Mononuclear cell (primary cell): ENCODE data around the gene KLHL12. TPM values are rescaled to one million over a fixed set of nuclear protein-coding genes. Genes with fewer than 3 reads are reported as not detected.

Experiments used
- H3K27me3 ChIP-seq: 2 replicates; pipeline ENCODE4 v1.6.0; 2011; ENCODE audit warnings: low read length, control low read depth; ENCODE audit not compliant: insufficient read depth
- H3K4me1 ChIP-seq: 2 replicates; pipeline ENCODE4 v1.5.1; 2011; ENCODE audit warnings: mild to moderate bottlenecking, low read length, control low read depth; ENCODE audit not compliant: insufficient read depth
- H3K4me3 ChIP-seq: 2 replicates; pipeline ENCODE4 v1.5.1; 2011; ENCODE audit warnings: mild to moderate bottlenecking, low read length, moderate library complexity
- H3K9me3 ChIP-seq: 2 replicates; pipeline ENCODE4 v1.5.1; 2011; ENCODE audit warnings: low read depth, mild to moderate bottlenecking, control low read depth, low read length
- total RNA-seq: library from RNA; depleted of rRNA; stranded (reverse); fragments of >200 nt; gene quantifications from one replicate; pipeline ENCODE4 v1.2.3, GENCODE V29; 2012

Gene KLHL12
- total RNA-seq, 1 donor, result 19.3 TPM

GRCh38 chr1:202880062-202880461 lies 47.0 kb downstream of the KLHL12 start:
- Histone ChIP-seq H3K4me3 (no peak overlapping the region), H3K27me3 (no peaks in the 10 kb centered on the region), H3K9me3 (no peaks in the 10 kb centered on the region), H3K4me1 (no peaks in the 10 kb centered on the region)

- H3K9me3 ChIP-seq, result no peaks in the 10 kb centered on the region
- H3K4me1 ChIP-seq, result no peaks in the 10 kb centered on the region
- no peaks in the 10 kb centered on the region for H3K27me3 ChIP-seq
- no peak overlapping the region for H3K4me3 ChIP-seq
These were observed 47.9 kb downstream of the KLHL12 start for GRCh38 chr1:202879128-202879527.

- no peaks in the 10 kb centered on the region for H3K9me3 ChIP-seq
- H3K27me3 ChIP-seq, result no peaks in the 10 kb centered on the region
- no peaks in the 10 kb centered on the region for H3K4me1 ChIP-seq
- H3K4me3 ChIP-seq, result no peak overlapping the region
These were observed 54.0 kb downstream of the KLHL12 start for GRCh38 chr1:202873026-202873425.

- no peaks in the 10 kb centered on the region for H3K27me3 ChIP-seq
- no peaks in the 10 kb centered on the region for H3K9me3 ChIP-seq
- H3K4me1 ChIP-seq, result no peaks in the 10 kb centered on the region
- H3K4me3 ChIP-seq, result no peak overlapping the region
These were observed 55.7 kb downstream of the KLHL12 start for GRCh38 chr1:202871367-202871766.

- no peak overlapping the region for H3K4me3 ChIP-seq
These were observed 64.1 kb downstream of the KLHL12 start for GRCh38 chr1:202862679-202863560.

GRCh38 chr1:202861420-202862132 lies 65.5 kb downstream of the KLHL12 start:
- Histone ChIP-seq H3K27me3 (peaks cover 2% of the 10 kb centered on the region), H3K4me3 (peak overlapping the region; percentile 42), H3K4me1 (peaks cover 40% of the 10 kb centered on the region), H3K9me3 (no peaks in the 10 kb centered on the region)

More at GRCh38 chr1:202862679-202863560, 64.1 kb downstream of the KLHL12 start:
- Histone ChIP-seq H3K27me3 (peaks cover 2% of the 10 kb centered on the region), H3K4me1 (peaks cover 30% of the 10 kb centered on the region), H3K9me3 (no peaks in the 10 kb centered on the region)

- H3K9me3 ChIP-seq, result no peaks in the 10 kb centered on the region
- peak overlapping the region; percentile 42 for H3K4me3 ChIP-seq
- peaks cover 47% of the 10 kb centered on the region for H3K4me1 ChIP-seq
- H3K27me3 ChIP-seq, result no peaks in the 10 kb centered on the region
These were observed 66.2 kb downstream of the KLHL12 start for GRCh38 chr1:202860744-202861419.

- Histone ChIP-seq H3K9me3 (no peaks in the 10 kb centered on the region), H3K4me1 (peaks cover 49% of the 10 kb centered on the region)
These were observed 68.1 kb downstream of the KLHL12 start for GRCh38 chr1:202858789-202859414.

GRCh38 chr1:202858331-202858730 lies 68.7 kb downstream of the KLHL12 start:
- Histone ChIP-seq H3K9me3 (no peaks in the 10 kb centered on the region), H3K27me3 (no peaks in the 10 kb centered on the region), H3K4me1 (peaks cover 49% of the 10 kb centered on the region)

More at GRCh38 chr1:202858789-202859414, 68.1 kb downstream of the KLHL12 start:
- no peak overlapping the region for H3K4me3 ChIP-seq
- no peaks in the 10 kb centered on the region for H3K27me3 ChIP-seq

GRCh38 chr1:202857136-202857610 lies 69.9 kb downstream of the KLHL12 start:
- Histone ChIP-seq H3K4me1 (peaks cover 48% of the 10 kb centered on the region), H3K4me3 (no peak overlapping the region), H3K27me3 (no peaks in the 10 kb centered on the region)

More at GRCh38 chr1:202858331-202858730, 68.7 kb downstream of the KLHL12 start:
- H3K4me3 ChIP-seq, result no peak overlapping the region

GRCh38 chr1:202856014-202856413 lies 71.0 kb downstream of the KLHL12 start:
- peaks cover 39% of the 10 kb centered on the region for H3K4me1 ChIP-seq
- H3K9me3 ChIP-seq, result no peaks in the 10 kb centered on the region
- no peaks in the 10 kb centered on the region for H3K27me3 ChIP-seq
- H3K4me3 ChIP-seq, result no peak overlapping the region

More at GRCh38 chr1:202857136-202857610, 69.9 kb downstream of the KLHL12 start:
- no peaks in the 10 kb centered on the region for H3K9me3 ChIP-seq

- H3K9me3 ChIP-seq, result no peaks in the 10 kb centered on the region
- H3K4me3 ChIP-seq, result no peak overlapping the region
- H3K4me1 ChIP-seq, result peaks cover 33% of the 10 kb centered on the region
- no peaks in the 10 kb centered on the region for H3K27me3 ChIP-seq
These were observed 72.2 kb downstream of the KLHL12 start for GRCh38 chr1:202854787-202855186.

GRCh38 chr1:202852163-202852904 lies 74.7 kb downstream of the KLHL12 start:
- Histone ChIP-seq H3K4me3 (no peak overlapping the region), H3K27me3 (no peaks in the 10 kb centered on the region), H3K9me3 (no peaks in the 10 kb centered on the region), H3K4me1 (peaks cover 16% of the 10 kb centered on the region)
